Fibroblast of the aortic adventitia (primary cell): Measurements from ENCODE around the gene TBXAS1. TPM values are rescaled to one million over a fixed set of nuclear protein-coding genes. Genes with fewer than 3 reads are reported as not detected.

Experiments used
- DNase-seq: peaks from one replicate; pipeline ENCODE4 v3.0.0-alpha.2; 2010; ENCODE audit warnings: low read depth
- H3K4me3 ChIP-seq: 2 replicates; pipeline ENCODE4 v1.5.1; 2011; ENCODE audit warnings: low read depth, mild to moderate bottlenecking, control low read depth, low read length, moderate library complexity
- total RNA-seq: library from RNA; depleted of rRNA; stranded (reverse); fragments of >200 nt; gene quantifications from 2 replicates; pipeline ENCODE4 v1.2.3, GENCODE V29; 2012; ENCODE audit warnings: low replicate concordance
- TF ChIP-seq, protein P1 (sequence below): IDR thresholded peaks from 2 replicates; pipeline ENCODE4 v1.5.1; 2011; ENCODE audit warnings: mild to moderate bottlenecking, low read length, control low read depth, inconsistent platforms; ENCODE audit not compliant: insufficient read depth

The TBXAS1 gene
- total RNA-seq, 1 donor = 2.4 TPM

- DNase-seq = no peak
- TF ChIP-seq, protein P1, sequence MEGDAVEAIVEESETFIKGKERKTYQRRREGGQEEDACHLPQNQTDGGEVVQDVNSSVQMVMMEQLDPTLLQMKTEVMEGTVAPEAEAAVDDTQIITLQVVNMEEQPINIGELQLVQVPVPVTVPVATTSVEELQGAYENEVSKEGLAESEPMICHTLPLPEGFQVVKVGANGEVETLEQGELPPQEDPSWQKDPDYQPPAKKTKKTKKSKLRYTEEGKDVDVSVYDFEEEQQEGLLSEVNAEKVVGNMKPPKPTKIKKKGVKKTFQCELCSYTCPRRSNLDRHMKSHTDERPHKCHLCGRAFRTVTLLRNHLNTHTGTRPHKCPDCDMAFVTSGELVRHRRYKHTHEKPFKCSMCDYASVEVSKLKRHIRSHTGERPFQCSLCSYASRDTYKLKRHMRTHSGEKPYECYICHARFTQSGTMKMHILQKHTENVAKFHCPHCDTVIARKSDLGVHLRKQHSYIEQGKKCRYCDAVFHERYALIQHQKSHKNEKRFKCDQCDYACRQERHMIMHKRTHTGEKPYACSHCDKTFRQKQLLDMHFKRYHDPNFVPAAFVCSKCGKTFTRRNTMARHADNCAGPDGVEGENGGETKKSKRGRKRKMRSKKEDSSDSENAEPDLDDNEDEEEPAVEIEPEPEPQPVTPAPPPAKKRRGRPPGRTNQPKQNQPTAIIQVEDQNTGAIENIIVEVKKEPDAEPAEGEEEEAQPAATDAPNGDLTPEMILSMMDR = no peak
- H3K4me3 ChIP-seq = no peak overlapping the region
Observed at GRCh38 chr7:139948167-139948566, 119.1 kb downstream of the TBXAS1 start.

DNA sequence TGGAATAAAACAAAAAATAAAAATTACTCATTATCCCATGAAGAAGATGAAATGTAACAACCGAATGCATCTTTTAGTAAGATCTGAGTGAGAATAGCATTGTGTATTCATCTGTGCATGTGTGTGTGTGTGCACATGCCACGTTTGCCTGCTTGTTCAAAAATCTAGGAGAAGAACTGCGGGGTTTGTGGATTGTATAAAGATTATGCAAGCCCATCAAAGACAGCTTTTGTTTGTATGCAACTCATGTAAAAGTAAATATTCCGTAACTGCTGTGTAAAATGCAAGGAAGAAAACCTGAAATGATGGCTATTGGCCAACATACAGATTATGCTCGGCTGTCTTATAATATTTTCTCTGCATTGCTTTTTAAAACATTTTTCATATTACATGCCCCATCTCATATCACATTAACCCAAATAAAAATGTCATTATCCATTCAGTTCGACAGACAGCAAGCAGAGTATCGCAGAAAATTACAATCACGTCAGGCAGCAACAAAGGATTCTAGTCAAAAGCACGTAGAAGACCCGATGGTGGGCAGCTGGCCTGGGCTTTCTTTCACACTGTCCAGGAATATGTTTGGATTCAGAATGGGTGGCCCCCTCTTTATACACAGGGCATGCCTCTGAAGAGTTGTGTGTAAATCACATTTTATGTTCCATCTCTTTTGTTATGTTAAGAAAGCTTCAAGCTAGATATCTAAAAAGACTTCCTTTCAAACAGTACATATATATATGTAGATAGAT, 119.7 kb downstream of the TBXAS1 start:
- H3K4me3 ChIP-seq = no peak overlapping the region
- no peak for DNase-seq
- TF ChIP-seq, protein P1 = no peak

DNA sequence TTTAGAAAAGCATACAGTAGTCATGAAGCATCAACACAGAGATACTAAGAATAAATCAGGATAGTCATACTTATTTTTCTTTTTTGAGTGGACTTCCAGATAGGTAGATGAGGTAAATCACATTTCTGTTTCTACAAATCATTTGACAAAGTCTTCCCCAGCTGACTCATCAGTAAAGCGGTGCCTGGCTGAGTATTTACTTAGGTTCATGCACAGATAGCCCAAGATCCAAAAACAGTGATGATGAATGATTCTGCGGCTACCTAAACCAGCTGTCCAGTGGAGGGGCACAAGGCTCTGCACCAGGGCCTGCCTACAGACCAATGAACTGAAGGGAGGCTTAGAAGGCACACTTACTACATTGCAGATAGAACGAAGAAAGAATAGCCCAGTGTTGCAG, 120.6 kb downstream of the TBXAS1 start:
- TF ChIP-seq, protein P1 = no peak
- H3K4me3 ChIP-seq = no peak overlapping the region
- no peak for DNase-seq

- H3K4me3 ChIP-seq = no peak overlapping the region
- DNase-seq = no peak
- TF ChIP-seq, protein P1 = no peak
Observed at GRCh38 chr7:139950881-139951525, 121.9 kb downstream of the TBXAS1 start.

DNA sequence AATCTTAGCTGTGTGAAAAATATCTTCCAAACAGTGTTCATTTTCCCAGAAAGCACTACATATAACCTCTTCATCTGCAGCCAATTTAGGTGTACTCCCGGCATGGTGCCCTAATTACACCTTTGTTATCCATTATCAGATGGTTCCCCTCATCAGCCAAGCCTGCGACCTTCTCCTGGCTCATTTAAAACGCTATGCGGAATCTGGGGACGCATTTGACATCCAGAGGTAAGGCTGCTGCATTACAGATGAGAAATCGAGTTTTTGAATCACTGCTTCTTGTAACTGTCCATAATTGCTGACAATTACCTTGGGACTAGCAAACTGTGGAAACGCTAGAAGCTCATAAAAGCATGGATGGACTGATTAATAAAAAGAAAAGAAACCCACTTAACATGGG, 124.2 kb downstream of the TBXAS1 start:
- H3K4me3 ChIP-seq = no peak overlapping the region
- no peak for DNase-seq
- TF ChIP-seq, protein P1 = no peak

- no peak for DNase-seq
- TF ChIP-seq, protein P1 = no peak
- H3K4me3 ChIP-seq = no peak overlapping the region
Observed at GRCh38 chr7:139955109-139955820, 126.2 kb downstream of the TBXAS1 start.
